Glomerular visceral epithelial cell (primary cell): Measurements from ENCODE around the gene NOTUM.

Source experiments
- DNase-seq: peaks from one replicate; pipeline ENCODE4 v3.0.0-alpha.2; 2016; ENCODE audit errors: extremely low spot score

The NOTUM gene

DNA sequence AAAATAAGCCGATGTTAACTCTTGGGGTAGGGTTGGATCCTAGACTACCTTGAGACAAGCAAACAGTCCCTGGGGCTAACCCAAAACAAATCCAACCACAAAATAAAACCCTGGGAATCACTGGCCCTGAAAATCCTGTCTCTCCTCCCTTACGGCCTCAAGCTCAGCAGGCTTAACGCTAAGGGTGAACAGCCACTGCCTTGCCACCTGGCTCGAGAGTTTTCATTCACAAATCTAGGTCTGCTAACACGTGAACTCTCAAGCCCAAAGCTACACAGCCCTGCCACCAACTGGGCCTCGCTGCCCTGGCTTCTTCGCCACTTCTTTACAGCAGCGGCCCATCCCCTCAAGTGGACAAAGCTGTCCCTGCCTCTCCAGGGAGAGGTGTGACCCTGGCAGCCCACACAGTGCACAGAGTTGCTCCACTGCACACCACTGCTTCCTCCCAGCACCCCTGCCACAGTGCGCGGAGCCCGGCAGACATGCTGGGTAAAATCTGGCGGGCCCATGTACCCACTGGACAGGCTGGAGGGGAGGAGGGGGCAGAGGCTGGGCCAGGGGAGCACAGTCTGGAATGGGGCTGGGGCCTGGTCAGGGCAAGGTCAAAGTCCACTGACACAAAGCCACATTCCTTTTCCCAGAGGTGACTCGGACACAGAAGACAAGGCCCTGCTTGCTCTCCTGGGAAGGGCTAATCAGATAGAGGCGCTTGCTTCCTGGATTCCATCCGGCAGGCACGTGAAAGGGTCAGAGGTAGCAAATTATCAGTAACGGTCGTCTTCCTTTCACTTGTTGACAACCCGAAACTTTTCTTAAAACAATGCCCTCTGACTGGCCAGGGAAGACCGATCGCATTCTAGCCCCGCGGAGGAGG lies 50.8 kb downstream of the NOTUM start:
- DNase-seq = peak; percentile 30

GRCh38 chr17:81909231-81909630 lies 51.8 kb downstream of the NOTUM start:
- no peak for DNase-seq

GRCh38 chr17:81908793-81909192 lies 52.2 kb downstream of the NOTUM start:
- DNase-seq = no peak

- DNase-seq = no peak
Observed at GRCh38 chr17:81907219-81908145, 53.5 kb downstream of the NOTUM start.

DNA sequence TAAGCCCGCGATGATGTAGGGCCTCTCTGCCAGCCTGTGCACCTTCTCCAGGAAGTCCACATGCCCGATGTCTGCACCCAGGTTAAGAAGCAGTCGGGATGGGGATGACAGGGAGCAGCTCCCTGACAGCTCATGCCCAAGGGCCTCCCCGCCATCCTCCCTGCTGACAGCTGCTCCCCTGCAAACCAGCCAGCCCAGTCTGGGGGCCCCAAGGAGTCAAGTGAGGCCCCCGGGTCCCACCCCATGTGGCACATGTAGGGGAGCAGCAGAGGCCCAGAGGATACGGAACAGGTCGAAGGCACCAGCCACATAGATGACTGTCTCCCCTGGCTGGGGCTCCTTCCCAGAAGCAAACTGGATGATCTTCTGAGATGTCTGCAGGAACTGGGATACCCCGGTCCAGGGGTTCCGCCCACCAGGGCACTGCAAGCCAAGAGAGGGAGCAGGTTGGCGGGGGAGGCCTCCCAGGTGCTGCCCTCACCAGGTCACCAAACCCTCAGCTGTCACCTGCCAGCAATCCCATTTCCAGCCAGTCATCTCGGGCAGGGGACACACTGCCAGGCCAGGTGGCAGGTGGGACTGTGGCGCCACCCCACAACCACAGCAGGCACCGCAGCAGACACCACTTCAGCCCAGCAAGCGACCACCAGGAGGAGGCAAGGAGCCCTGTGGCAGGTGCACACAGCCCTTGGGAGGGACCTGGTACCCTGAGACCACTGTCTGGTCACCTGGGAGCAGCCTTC lies 54.3 kb downstream of the NOTUM start:
- no peak for DNase-seq

GRCh38 chr17:81905993-81906392 lies 55.0 kb downstream of the NOTUM start:
- no peak for DNase-seq

- DNase-seq = no peak
Observed at GRCh38 chr17:81905424-81905875, 55.5 kb downstream of the NOTUM start.

DNA sequence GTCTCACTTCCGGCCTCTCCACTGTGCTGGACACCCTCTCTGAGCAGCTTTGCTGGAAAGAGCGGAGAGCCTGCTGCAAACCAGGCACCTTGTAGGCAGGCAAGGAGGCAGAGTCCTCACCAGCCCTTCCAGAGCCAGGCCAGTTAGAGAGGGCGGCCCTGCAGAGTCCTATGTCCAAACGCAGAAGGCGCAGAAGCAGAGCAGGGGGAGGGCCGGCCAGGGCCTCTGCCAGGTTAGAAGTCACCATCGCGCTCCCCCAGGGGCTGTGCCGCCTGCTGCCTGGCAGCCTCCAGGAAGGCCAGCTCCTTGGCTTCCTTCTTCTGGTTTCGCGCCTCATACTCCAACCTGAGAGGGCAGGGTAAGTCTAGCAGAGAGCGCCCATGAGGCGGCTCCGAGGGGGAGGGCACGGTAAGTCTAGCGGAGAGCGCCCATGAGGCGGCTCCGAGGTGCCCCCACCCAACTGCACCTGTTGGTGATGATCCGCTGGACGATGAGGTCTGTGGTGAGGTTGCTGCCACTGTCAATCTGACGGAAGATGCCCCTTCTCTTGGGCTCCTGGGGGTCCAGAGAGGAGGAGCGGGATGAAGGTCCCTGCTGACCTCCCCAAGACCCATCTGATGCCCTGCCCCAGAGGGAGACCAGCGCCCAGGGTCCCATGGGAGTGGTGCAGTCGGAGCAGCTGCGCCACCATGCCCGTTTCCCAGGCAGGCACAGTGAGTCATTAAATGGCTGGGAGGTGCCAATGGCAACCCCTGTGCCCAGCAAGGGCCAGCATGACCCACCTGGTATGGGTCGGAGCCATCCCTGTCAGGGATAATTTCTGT lies 56.2 kb downstream of the NOTUM start:
- DNase-seq = no peak

- DNase-seq = no peak
Observed at GRCh38 chr17:81903896-81904599, 56.9 kb downstream of the NOTUM start.

DNA sequence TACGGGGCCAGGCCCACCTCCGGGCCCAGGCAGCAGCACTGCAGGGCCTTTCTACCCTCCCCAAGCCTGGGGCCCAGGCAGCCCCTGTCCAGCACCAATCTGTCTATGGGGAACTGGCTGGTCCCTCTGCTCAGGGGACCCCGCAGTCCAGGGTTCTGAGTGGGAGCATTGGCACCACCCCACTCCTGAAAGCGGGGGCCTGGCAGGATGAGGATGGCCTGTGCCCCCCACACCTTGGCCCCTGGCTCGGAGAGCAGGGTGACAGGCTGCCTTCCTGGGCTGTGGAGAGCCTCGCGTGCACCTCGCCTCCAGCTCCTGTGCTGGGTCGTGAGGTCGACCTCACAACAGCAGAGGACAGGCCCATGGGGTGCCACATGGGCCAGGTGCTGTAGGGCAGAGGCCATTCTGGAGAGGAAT lies 57.6 kb downstream of the NOTUM start:
- no peak for DNase-seq

DNA sequence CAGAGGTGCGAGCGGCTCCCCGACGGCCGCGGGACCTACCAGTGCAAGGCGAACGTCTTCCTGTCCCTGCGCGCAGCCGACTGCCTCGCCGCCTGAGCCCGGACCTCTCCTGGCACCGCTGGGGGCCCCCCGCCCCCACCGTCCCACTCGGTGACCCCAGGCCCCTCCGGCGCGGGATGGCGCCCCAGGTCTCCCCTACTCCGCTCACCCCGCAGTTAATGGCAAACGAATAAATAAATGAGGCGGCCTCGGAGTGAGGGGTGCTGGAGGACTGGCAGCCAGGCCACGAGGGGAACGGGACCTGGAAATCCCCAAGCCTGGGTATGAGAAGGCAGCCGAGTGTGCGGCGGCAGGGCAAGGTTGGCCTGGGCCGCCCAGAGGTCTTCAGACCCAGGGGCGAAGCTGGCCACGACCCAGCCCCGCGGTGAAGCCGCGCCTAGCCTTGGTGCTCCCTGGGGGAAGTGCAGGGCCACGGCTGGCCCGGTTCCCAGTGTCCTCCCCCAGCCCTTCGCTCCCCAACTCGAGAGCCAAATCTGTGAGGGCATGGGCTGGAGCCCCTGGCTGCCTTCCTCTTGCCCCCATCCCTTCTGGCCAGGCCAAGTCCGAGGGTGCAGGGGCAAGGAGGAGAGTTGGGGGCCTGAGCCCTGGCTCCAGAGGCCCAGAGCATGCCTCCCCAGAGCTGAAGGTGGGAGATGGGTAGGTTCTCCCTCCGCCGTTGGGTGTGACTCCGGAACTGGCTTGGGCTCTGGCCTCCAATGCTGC lies 58.2 kb downstream of the NOTUM start:
- DNase-seq = no peak
